HL-60 (cell line): Measurements from ENCODE around the gene ZNF280B.

ENCODE experiments used
- DNase-seq, 2 experiments: peaks; one replicate each; pipeline ENCODE4 v3.0.0-alpha.2; 2010 to 2020; ENCODE audit warnings: low read depth in 1 of 2, low spot score in 1 of 2
- H3K27ac ChIP-seq: fragments of 250-450 bp; sonication (Bioruptor Pico); replicated peaks from 2 replicates; pipeline ENCODE4 v1.5.1; 2020; ENCODE audit warnings: mild to moderate bottlenecking, moderate library complexity
- H3K27me3 ChIP-seq: fragments of 250-450 bp; sonication (Bioruptor Pico); 2 replicates; pipeline ENCODE4 v1.5.1; 2021; ENCODE audit warnings: mild to moderate bottlenecking, moderate library complexity; ENCODE audit not compliant: insufficient read depth, poor library complexity, severe bottlenecking
- H3K4me3 ChIP-seq: replicated peaks from 2 replicates; pipeline ENCODE4 v1.5.1; 2011; ENCODE audit warnings: mild to moderate bottlenecking, control low read depth, low read length; ENCODE audit not compliant: insufficient read depth
- CTCF ChIP-seq: IDR thresholded peaks from one replicate; pipeline ENCODE4 v1.5.1; 2011; ENCODE audit warnings: low read length, control low read depth, inconsistent platforms; ENCODE audit not compliant: insufficient read depth
- GABPA ChIP-seq: IDR thresholded peaks from 2 replicates; pipeline ENCODE4 v1.6.1; 2012; ENCODE audit warnings: low read depth
- POLR2AphosphoS5 ChIP-seq: IDR thresholded peaks from 2 replicates; pipeline ENCODE4 v1.6.1; 2012; ENCODE audit warnings: low read depth
- SPI1 ChIP-seq: IDR thresholded peaks from 2 replicates; pipeline ENCODE4 v1.6.1; 2012; ENCODE audit warnings: low read depth, mild to moderate bottlenecking, borderline replicate concordance
- TF ChIP-seq, protein P1 (sequence below): IDR thresholded peaks from 2 replicates; pipeline ENCODE4 v1.6.1; 2012; ENCODE audit warnings: low read depth; ENCODE audit not compliant: insufficient replicate concordance

Gene ZNF280B

GRCh38 chr22:22465782-22466181 lies 42.8 kb downstream of the ZNF280B start:
- DNase-seq = no peak
- no peak overlapping the region for H3K4me3 ChIP-seq
- no peak overlapping the region for H3K27ac ChIP-seq
- no peak for TF ChIP-seq GABPA
- no peak for TF ChIP-seq POLR2AphosphoS5
- TF ChIP-seq, protein P1, sequence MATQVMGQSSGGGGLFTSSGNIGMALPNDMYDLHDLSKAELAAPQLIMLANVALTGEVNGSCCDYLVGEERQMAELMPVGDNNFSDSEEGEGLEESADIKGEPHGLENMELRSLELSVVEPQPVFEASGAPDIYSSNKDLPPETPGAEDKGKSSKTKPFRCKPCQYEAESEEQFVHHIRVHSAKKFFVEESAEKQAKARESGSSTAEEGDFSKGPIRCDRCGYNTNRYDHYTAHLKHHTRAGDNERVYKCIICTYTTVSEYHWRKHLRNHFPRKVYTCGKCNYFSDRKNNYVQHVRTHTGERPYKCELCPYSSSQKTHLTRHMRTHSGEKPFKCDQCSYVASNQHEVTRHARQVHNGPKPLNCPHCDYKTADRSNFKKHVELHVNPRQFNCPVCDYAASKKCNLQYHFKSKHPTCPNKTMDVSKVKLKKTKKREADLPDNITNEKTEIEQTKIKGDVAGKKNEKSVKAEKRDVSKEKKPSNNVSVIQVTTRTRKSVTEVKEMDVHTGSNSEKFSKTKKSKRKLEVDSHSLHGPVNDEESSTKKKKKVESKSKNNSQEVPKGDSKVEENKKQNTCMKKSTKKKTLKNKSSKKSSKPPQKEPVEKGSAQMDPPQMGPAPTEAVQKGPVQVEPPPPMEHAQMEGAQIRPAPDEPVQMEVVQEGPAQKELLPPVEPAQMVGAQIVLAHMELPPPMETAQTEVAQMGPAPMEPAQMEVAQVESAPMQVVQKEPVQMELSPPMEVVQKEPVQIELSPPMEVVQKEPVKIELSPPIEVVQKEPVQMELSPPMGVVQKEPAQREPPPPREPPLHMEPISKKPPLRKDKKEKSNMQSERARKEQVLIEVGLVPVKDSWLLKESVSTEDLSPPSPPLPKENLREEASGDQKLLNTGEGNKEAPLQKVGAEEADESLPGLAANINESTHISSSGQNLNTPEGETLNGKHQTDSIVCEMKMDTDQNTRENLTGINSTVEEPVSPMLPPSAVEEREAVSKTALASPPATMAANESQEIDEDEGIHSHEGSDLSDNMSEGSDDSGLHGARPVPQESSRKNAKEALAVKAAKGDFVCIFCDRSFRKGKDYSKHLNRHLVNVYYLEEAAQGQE = no peak
- no peak for TF ChIP-seq CTCF
- TF ChIP-seq SPI1 = no peak
- H3K27me3 ChIP-seq = peaks cover 6% of the 10 kb centered on the region

DNA sequence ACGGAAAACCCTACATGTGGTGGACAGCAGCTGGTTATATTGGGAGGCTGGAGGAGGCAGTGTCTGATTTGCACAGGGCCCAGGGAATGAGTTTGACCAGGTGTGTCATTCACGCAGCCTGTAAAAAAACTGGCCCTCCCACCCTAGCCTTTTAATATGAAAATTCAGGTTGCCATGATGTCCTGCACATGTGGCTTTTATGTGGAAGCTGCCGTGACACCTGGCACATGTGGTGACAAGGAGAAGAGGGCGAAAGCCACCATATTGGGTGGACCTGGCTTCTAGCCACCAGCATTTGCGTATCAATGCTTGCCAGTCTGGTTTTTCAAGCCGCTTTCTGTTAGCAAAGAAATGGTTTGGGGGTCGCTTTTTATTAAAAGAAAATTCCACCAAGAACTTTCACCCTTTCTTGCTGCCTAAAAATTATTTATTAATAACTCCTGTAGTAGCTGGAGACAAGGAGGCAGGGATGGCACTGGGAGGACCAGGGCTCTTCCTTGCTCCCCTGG lies 43.4 kb downstream of the ZNF280B start:
- Histone ChIP-seq H3K27ac (no peak overlapping the region), H3K27me3 (peaks cover 6% of the 10 kb centered on the region), H3K4me3 (no peak overlapping the region)
- no peak for DNase-seq
- TF ChIP-seq, protein P1 = no peak
- TF ChIP-seq POLR2AphosphoS5 (no peak), SPI1 (no peak), CTCF (no peak), GABPA (no peak)

DNA sequence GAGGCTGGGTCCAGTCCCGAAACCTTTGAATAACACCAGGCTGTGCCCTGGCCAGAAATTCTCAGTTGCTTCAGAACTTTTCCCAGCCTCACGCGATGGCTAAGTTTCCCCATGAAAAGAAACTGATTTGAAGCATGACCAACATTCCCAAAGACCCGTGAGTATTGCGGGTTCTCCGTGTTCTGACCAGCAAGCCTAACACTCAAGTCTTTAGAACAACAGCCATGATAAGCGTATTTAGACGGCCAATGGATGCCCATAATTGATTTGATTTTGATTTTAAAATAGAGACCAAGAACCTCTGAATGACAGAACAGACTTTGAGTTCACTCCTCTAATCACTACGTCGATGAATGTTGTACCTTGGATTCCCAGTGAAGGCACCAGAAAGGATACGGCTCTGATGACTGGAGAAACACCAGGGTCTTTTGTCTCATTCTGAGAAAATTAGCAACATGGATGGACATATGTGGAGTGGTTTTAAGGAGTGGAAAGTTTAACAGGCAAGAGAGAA lies 43.9 kb downstream of the ZNF280B start:
- no peak for DNase-seq
- H3K27me3 ChIP-seq = peaks cover 6% of the 10 kb centered on the region

More for the DNA sequence above, 43.9 kb downstream of the ZNF280B start:
- H3K4me3 ChIP-seq = no peak overlapping the region
- H3K27ac ChIP-seq = no peak overlapping the region
- no peak for TF ChIP-seq POLR2AphosphoS5
- TF ChIP-seq, protein P1 = no peak
- no peak for TF ChIP-seq GABPA
- TF ChIP-seq SPI1 = no peak
- TF ChIP-seq CTCF = no peak
